22Rv1 (cell line): ENCODE data around the gene STK36.

ENCODE experiments used
- CTCF ChIP-seq: fragments of 450-650 bp; IDR thresholded peaks from 2 replicates; pipeline ENCODE4 v1.5.1; 2017; ENCODE audit warnings: mild to moderate bottlenecking
- ZFX ChIP-seq: fragments of 450-650 bp; IDR thresholded peaks from 2 replicates; pipeline ENCODE4 v1.6.1; 2017; ENCODE audit warnings: antibody characterized with exemption, borderline replicate concordance

GRCh38 chr2:218642121-218642656, 29.7 kb upstream of the STK36 start:
- no peak for TF ChIP-seq CTCF
- no peak for TF ChIP-seq ZFX
